OCI-LY3 (cell line): ENCODE results near the gene SWAP70.
A peak's percentile ranks its signal among the peaks of the same experiment; 100 is the strongest.

Source experiments
- H2AFZ ChIP-seq: fragments of 200-600, 300-600 bp; shearing (Covaris generic); 2 replicates; pipeline ENCODE4 v1.6.0; 2014; ENCODE audit warnings: antibody characterized with exemption, low read depth, low read length
- H3K27ac ChIP-seq: fragments of 200-600, 300-600 bp; sonication (generic); 2 replicates; pipeline ENCODE4 v1.5.1; 2014; ENCODE audit warnings: mild to moderate bottlenecking, low read length, moderate library complexity, mixed read lengths
- H3K27me3 ChIP-seq: fragments of 200-600, 300-600 bp; sonication (generic); 2 replicates; pipeline ENCODE4 v1.6.1; 2014; ENCODE audit warnings: low read depth, low read length, mixed read lengths
- H3K36me3 ChIP-seq: fragments of 200-600, 300-600 bp; sonication (generic); replicated peaks from 2 replicates; pipeline ENCODE3; 2014; ENCODE audit warnings: low read depth, low read length, mixed read lengths
- H3K4me1 ChIP-seq: fragments of 300-600, 200-600 bp; sonication (generic); 2 replicates; pipeline ENCODE4 v1.6.1; 2014; ENCODE audit warnings: low read length, mixed read lengths
- H3K4me2 ChIP-seq: fragments of 200-600, 300-600 bp; sonication (generic); 2 replicates; pipeline ENCODE4 v1.6.1; 2014; ENCODE audit warnings: low read length, mixed read lengths
- H3K4me3 ChIP-seq: fragments of 300-600, 200-600 bp; sonication (generic); 2 replicates; pipeline ENCODE4 v1.5.1; 2014; ENCODE audit warnings: antibody characterized with exemption, mild to moderate bottlenecking, low read length, moderate library complexity
- H3K79me2 ChIP-seq: fragments of 300-600, 200-600 bp; shearing (Covaris generic); 2 replicates; pipeline ENCODE4 v1.6.1; 2014; ENCODE audit warnings: mild to moderate bottlenecking, low read length, mixed read lengths
- H3K9ac ChIP-seq: fragments of 300-600, 200-600 bp; shearing (Covaris generic); 2 replicates; pipeline ENCODE4 v1.6.0; 2014; ENCODE audit warnings: mild to moderate bottlenecking, low read length, moderate library complexity
- H3K9me3 ChIP-seq: fragments of 200-600, 300-600 bp; shearing (Covaris generic); 2 replicates; pipeline ENCODE4 v1.6.1; 2014; ENCODE audit warnings: low read length, mixed read lengths; ENCODE audit not compliant: insufficient read depth
- H4K20me1 ChIP-seq: fragments of 200-600, 300-600 bp; sonication (generic); 2 replicates; pipeline ENCODE4 v1.6.1; 2016; ENCODE audit warnings: low read length, mixed read lengths; ENCODE audit not compliant: insufficient read depth
- CTCF ChIP-seq: fragments of 200-600, 300-600 bp; sonication (generic); IDR thresholded peaks from 2 replicates; pipeline ENCODE4 v1.5.1; 2014; ENCODE audit warnings: antibody characterized with exemption, low read length, low read depth
- EZH2phosphoT487 ChIP-seq: fragments of 200-600 bp; shearing (Covaris generic); IDR thresholded peaks from 2 replicates; pipeline ENCODE4 v1.6.1; 2018; ENCODE audit warnings: antibody characterized with exemption, mixed run types, low read depth

The SWAP70 gene

DNA sequence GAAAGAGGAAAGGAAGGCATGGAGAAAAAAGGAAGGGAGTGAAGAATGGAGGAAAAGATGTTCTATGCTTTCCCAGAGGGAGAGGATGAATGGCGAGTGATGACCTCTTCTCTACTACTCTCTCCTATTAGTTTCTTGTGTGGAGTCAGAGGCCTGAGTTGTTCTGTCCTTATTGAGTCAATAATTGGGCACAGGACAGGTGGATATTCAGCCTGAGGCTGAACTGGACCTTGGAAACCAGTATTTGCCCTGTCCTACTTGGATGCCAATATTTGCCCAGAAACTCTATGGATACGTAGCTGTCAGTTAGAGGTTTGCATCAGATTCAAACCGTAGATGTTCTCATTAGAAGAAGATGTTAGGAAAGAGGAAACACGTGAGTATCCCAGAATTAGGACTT, 17.6 kb upstream of the SWAP70 start:
- Histone ChIP-seq H3K9ac (no peak overlapping the region), H3K27me3 (no peaks in the 10 kb centered on the region), H3K9me3 (no peaks in the 10 kb centered on the region), H2AFZ (no peak overlapping the region), H3K4me3 (no peak overlapping the region), H3K27ac (no peak overlapping the region), H3K4me1 (peaks cover 40% of the 10 kb centered on the region), H3K79me2 (no peaks in the 10 kb centered on the region), H3K36me3 (no peaks in the 10 kb centered on the region), H4K20me1 (no peaks in the 10 kb centered on the region), H3K4me2 (no peak overlapping the region)
- no peak for TF ChIP-seq EZH2phosphoT487
- no peak for TF ChIP-seq CTCF

- Histone ChIP-seq H3K36me3 (no peaks in the 10 kb centered on the region), H3K4me1 (peaks cover 9% of the 10 kb centered on the region; the same call in 1 of the 2 replicates), H3K27me3 (no peaks in the 10 kb centered on the region), H3K79me2 (no peaks in the 10 kb centered on the region), H3K9me3 (peaks cover 6% of the 10 kb centered on the region; the same call in 1 of the 2 replicates), H2AFZ (no peak overlapping the region), H3K27ac (no peak overlapping the region), H3K4me2 (no peak overlapping the region), H3K4me3 (no peak overlapping the region), H4K20me1 (no peaks in the 10 kb centered on the region), H3K9ac (no peak overlapping the region)
- TF ChIP-seq CTCF (no peak), EZH2phosphoT487 (no peak)
These were observed 12.4 kb upstream of the SWAP70 start for GRCh38 chr11:9651481-9651880.

DNA sequence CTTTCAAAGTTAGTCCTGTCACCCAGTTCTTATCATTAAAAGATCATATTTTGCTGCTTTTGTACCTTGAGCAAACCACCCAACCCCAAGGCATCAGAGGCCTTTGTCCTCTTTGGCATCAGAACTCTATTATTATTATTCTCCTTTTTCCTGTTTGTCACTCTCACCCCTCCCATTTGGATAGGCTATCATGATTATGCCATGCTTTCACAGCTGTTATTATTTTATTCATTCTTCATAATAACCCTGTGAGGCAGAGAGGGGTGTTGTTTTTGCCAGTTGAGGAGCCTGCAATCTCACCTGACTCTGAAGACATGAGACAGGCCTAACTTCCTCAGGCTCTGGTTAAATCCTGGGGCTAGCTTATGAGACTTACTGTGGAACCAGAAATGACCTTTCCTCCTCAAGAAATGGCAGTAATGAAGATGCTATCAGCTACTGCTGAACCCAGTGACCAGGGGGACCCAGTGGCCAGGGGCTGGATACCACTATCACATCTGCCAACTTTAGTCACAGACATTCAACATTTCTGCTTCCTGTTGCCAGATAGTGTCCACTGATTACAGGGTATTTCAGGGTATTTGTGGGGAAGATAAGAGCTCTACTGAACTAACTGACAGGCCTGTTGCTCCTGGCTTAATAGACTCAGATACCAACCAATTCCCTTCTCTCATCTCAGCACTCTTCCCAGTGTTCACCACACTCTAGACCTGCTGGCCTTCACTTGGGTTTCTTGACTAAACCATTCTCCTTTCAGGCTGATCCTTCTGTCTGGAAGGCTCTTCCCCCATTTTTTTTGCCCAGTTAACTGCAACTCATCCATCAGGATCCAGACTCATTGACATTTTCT, 11.8 kb upstream of the SWAP70 start:
- no peak overlapping the region for H3K4me2 ChIP-seq
- peaks cover 8% of the 10 kb centered on the region; the same call in 1 of the 2 replicates for H3K9me3 ChIP-seq
- TF ChIP-seq EZH2phosphoT487 (no peak), CTCF (no peak)
- peak overlapping the region; percentile 63; the same call in 1 of the 2 replicates for H2AFZ ChIP-seq
- no peaks in the 10 kb centered on the region for H3K36me3 ChIP-seq
- H4K20me1 ChIP-seq: no peaks in the 10 kb centered on the region
- H3K4me1 ChIP-seq: peaks cover 10% of the 10 kb centered on the region; the same call in 1 of the 2 replicates
- H3K9ac ChIP-seq: no peak overlapping the region
- H3K4me3 ChIP-seq: no peak overlapping the region
- no peak overlapping the region for H3K27ac ChIP-seq
- H3K27me3 ChIP-seq: no peaks in the 10 kb centered on the region
- H3K79me2 ChIP-seq: no peaks in the 10 kb centered on the region

GRCh38 chr11:9653871-9654270, 10.0 kb upstream of the SWAP70 start:
- TF ChIP-seq EZH2phosphoT487 (no peak), CTCF (no peak)
- Histone ChIP-seq H3K27ac (no peak overlapping the region), H3K9me3 (peaks cover 8% of the 10 kb centered on the region; the same call in 1 of the 2 replicates), H3K27me3 (no peaks in the 10 kb centered on the region), H3K4me1 (peaks cover 22% of the 10 kb centered on the region), H4K20me1 (no peaks in the 10 kb centered on the region), H3K36me3 (no peaks in the 10 kb centered on the region), H3K79me2 (no peaks in the 10 kb centered on the region), H3K4me3 (no peak overlapping the region), H3K4me2 (no peak overlapping the region), H3K9ac (no peak overlapping the region), H2AFZ (no peak overlapping the region)
